ENCODE data around the gene PEAR1.

Gene PEAR1

GRCh38 chr1:156860628-156861423 is 32.7 kb upstream of the PEAR1 start, which contains the start of gene NTRK1:
Gene NTRK1 (plus strand): TSS chr1:156860865. CDS start chr1:156860935, 70 bp downstream.
- peak; percentile 67 for DNase-seq
- ATAC-seq, result peak; percentile 70

GRCh38 chr1:156862584-156862983 is 30.9 kb upstream of the PEAR1 start:
- DNase-seq, result no peak
- no peak for ATAC-seq

- peak; percentile 38 for DNase-seq
- peak; percentile 40 for ATAC-seq
These were observed 30.4 kb upstream of the PEAR1 start for GRCh38 chr1:156862997-156863599.

DNA sequence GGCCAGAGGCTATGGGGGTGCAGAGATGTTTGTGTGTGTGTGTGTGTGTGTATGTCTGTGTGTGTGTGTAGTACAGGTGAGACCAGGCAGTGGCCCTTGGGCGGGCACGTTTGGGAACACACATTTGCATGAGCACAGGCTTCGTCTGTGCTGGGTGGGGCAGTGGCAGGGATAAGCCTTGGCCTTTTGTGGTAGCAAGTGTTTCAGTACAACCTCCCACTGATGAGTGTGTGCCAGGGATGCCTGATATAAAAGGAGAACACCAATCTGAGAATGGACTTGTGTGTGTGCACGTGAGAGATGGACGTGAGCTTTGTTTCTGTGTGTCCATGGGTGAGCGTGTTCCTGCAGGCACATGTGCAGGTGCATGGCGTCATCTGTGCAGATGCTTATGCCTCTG is 29.9 kb upstream of the PEAR1 start:
- no peak for ATAC-seq
- DNase-seq, result no peak

GRCh38 chr1:156864796-156865195 is 28.7 kb upstream of the PEAR1 start:
- no peak for ATAC-seq

GRCh38 chr1:156865258-156865657 is 28.3 kb upstream of the PEAR1 start:
- DNase-seq (no peak), ATAC-seq (no peak)

More at GRCh38 chr1:156864796-156865195, 28.7 kb upstream of the PEAR1 start:
- no peak for DNase-seq

DNA sequence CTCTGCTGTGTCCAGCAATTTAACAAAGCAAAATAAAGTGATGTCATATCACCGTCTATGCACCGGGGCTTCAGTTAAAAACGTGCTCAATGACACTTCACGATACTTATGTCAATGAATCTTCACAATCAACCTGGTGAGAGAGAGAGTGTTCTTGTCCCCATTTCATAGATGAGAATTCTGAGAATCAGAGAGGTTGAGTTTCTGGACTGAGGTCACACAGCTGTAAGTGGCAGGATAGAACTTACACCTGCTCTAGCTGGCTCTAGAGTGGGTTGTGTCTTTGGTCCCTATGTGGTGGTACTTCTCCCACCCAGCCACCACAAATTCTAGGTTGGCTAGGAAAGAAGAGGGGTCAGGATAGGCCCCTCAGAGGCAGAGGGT is 27.7 kb upstream of the PEAR1 start:
- DNase-seq (no peak), ATAC-seq (peak; percentile 15)

- peak; percentile 54 for DNase-seq
- peak; percentile 34 for ATAC-seq
These were observed 27.1 kb upstream of the PEAR1 start for GRCh38 chr1:156866249-156866909.

- ATAC-seq, result no peak
These were observed 25.2 kb upstream of the PEAR1 start for GRCh38 chr1:156868341-156868740.

DNA sequence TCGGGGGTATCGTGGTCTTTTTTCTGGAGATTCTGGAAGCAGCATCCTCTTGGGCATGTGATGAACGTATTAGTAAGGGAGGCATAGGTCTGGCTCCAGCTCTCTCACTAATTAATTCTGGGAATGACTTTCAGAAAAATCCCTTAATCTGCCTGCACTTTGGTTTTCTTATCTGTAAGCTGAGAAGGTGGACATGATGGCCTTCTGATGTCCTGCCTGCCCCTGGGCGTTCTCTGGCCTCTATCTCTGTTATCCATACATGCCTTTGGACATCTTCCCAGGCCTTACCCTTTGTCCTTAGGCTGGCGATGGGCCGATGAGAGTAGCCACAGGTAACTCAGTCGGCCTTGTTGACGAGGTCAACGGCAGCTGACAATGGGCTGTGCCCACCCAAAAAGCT is 24.1 kb upstream of the PEAR1 start:
- ATAC-seq (no peak), DNase-seq (no peak)

More at GRCh38 chr1:156868341-156868740, 25.2 kb upstream of the PEAR1 start:
- DNase-seq, result no peak

- DNase-seq, result no peak
- ATAC-seq, result no peak
These were observed 19.9 kb upstream of the PEAR1 start for GRCh38 chr1:156873659-156874058.

GRCh38 chr1:156874142-156874541 is 19.4 kb upstream of the PEAR1 start:
- ATAC-seq (no peak), DNase-seq (no peak)

DNA sequence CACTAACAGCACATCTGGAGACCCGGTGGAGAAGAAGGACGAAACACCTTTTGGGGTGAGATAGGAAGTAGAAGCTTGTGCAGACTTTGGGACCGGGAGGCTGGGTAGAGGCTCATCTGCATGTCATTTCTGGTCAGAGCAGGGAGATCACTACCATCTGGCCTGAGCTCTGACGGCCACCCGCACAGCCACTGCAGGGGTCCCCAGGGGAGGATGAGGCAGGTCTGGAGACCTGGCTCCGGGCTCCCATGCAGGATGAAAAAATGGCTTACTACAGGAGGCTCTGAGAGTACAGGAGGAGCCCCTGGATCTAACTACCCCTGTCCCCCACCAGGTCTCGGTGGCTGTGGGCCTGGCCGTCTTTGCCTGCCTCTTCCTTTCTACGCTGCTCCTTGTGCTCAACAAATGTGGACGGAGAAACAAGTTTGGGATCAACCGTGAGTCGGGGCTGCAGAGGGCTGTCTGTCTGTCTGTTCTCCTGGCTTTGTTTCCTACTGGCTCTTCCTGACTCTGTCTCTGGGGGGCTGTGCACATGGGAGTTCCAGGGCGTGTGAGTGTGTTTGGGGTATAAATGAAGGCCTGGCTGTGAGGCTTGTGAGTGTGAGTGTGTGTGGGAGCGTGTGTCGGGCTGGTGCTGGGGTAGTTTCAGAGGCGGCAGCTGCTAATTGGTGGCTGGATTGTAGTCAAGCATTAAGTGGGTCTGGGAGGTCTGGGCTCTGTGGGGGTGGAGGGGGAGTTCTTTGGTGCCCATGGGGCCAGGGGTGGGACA is 18.8 kb upstream of the PEAR1 start:
- DNase-seq, result no peak
- ATAC-seq, result no peak

DNA sequence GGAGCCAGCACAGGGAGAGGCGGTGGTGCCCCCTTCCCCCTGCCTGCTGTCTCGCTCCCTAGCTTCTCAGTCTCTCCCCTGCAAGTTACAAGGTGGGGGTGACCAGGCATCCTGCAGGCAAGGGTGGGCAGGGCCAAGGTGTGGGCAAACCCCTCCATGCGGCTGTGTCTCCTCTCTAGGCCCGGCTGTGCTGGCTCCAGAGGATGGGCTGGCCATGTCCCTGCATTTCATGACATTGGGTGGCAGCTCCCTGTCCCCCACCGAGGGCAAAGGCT is 18.2 kb upstream of the PEAR1 start:
- ATAC-seq (no peak), DNase-seq (no peak)

DNA sequence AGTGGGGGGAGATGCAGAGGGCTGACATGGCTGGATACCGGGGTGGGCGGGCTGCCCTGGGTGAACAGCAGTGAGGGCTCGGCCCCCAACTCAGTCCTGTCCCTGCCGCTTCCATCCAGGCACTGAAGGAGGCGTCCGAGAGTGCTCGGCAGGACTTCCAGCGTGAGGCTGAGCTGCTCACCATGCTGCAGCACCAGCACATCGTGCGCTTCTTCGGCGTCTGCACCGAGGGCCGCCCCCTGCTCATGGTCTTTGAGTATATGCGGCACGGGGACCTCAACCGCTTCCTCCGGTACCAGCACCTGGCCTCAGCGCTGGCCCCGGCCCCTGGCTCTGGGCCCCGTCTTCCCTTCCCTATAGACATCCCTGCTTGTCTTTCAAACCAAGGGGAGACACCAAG is 17.2 kb upstream of the PEAR1 start:
- no peak for DNase-seq

DNA sequence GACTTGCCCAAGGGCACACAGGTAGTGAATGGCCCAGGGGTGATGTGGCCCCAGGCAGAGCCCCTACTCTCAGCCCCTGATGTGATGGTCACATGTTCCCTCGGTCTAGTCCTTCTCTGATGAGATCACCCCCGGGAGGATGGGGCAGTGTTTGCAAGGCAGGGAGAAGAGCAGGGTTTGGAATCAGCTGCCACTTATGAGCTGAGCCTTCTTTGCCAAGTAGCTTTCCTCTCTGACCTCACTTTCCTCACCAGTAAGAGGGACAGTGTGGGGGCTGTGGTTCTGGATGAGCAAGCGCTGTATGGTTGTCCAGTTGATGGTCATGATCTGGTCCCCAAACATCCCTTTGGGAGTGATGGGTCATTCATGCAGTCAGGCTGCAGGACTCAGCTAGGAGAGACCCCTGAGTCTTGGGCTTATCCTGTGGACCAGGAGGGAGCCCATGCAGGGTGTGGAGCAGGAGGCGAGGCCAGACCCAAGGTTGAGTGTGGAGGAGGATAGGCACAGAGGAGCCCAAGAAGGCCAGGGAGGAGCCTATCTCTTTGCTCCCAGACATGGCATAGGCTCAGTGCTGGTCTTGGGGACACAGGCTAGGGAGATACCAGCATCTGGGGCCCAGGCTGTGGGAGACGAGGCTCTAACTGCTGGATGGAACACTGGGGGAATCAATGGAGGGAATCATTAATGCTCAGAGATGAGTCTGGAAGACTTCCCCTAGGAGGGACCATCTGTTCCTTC is 15.9 kb upstream of the PEAR1 start:
- no peak for ATAC-seq
- no peak for DNase-seq

More for the DNA sequence above, 17.2 kb upstream of the PEAR1 start:
- ATAC-seq, result no peak

DNA sequence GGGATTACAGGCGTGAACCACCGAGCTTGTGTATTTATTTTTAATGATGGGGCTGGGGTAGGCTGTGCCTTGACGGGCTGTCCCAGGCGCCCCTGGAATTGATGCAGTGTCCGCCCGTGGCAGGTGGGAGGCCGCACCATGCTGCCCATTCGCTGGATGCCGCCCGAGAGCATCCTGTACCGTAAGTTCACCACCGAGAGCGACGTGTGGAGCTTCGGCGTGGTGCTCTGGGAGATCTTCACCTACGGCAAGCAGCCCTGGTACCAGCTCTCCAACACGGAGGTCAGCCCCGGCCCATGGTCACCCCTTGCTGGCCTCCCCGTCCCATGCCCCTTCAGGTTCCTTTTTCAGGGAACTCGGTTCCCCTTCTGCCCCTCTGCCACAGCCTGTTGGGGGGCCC is 13.6 kb upstream of the PEAR1 start:
- ATAC-seq (no peak), DNase-seq (no peak)

- DNase-seq, result no peak
- no peak for ATAC-seq
These were observed 13.0 kb upstream of the PEAR1 start for GRCh38 chr1:156880473-156880872.

- DNase-seq, result no peak
- ATAC-seq, result no peak
These were observed 12.4 kb upstream of the PEAR1 start for GRCh38 chr1:156881101-156881500.

GRCh38 chr1:156881663-156882062 is 11.9 kb upstream of the PEAR1 start:
- ATAC-seq (no peak), DNase-seq (no peak)

- ATAC-seq (no peak), DNase-seq (no peak)
These were observed 11.0 kb upstream of the PEAR1 start for GRCh38 chr1:156882543-156882942.

GRCh38 chr1:156883919-156884318 is 9.6 kb upstream of the PEAR1 start:
- no peak for DNase-seq
- ATAC-seq, result no peak
